Stimulated activated CD8-positive, alpha-beta memory T cell treated with anti-CD3 and anti-CD28 coated beads, Interleukin-7, amount 100 ng/mL, for 4 hours (primary cell): Measurements from ENCODE around the gene UCP2.

Experiments used
- DNase-seq, 2 donors: peaks; one replicate each; pipeline ENCODE4 v3.0.0-alpha.2; 2020; ENCODE audit warnings: low read depth in 2 of 2

UCP2 gene, protein sequence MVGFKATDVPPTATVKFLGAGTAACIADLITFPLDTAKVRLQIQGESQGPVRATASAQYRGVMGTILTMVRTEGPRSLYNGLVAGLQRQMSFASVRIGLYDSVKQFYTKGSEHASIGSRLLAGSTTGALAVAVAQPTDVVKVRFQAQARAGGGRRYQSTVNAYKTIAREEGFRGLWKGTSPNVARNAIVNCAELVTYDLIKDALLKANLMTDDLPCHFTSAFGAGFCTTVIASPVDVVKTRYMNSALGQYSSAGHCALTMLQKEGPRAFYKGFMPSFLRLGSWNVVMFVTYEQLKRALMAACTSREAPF

DNA sequence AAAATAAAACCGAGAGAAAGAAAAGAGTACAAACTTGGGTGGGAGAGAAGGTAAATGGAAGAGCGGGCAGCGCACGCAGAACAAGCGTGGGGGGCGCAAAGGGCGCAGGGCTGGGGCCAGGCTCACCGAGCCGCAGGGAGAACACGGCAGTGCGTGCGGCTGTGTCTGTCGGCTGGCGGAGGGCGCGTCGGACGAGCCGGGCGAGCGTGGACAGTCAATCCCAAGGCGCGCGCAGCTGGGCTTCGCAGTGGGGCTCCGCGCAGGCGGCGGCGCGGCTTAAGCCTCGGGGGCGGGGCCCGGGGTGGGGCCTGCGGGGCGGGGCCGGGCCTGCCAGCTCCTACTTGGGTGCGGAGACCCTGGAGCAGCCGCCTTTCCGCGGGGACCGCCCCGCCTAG, at the start of gene UCP2:
Gene UCP2, minus strand, starts transcription at position 249 of the 395 bp plus-strand sequence. CDS start 4,465 bp downstream, outside the sequence.
- DNase-seq = peak; percentile 49 to 79

GRCh38 chr11:74030723-74031676, 48.4 kb upstream of the UCP2 start:
- no peak for DNase-seq

DNA sequence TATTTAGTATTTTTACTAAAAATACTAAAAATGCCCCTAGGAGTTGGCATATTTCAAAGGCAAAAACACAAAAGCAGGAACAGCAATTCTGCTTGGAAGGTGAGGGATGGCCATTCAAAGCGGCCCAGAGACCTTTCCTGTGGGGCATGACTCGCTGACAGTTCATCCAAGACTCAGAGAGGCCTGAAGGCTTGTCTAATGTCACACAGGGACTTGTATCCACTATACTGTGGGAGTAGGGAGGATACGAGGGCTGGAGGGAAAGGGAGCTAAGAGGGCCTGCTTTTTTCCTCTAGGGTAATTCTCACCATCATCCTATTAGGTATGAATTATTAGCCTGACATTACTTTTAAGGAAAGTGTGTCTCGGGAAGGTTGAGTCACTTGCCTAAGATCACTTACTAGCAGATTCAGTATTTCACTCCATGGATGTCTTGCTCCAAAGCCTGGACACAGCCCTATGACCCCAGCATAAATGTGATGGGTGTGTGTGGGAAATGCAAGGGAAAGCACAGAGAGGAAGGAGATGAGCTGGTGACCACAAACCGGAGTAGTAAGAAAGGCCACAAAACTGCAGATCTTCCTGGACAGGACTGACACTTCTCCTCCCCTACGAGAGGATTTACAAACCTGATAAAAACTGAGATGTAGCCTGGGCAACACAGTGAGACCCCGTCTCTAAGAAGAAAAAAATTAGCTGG, 43.0 kb upstream of the UCP2 start:
- DNase-seq = no peak

DNA sequence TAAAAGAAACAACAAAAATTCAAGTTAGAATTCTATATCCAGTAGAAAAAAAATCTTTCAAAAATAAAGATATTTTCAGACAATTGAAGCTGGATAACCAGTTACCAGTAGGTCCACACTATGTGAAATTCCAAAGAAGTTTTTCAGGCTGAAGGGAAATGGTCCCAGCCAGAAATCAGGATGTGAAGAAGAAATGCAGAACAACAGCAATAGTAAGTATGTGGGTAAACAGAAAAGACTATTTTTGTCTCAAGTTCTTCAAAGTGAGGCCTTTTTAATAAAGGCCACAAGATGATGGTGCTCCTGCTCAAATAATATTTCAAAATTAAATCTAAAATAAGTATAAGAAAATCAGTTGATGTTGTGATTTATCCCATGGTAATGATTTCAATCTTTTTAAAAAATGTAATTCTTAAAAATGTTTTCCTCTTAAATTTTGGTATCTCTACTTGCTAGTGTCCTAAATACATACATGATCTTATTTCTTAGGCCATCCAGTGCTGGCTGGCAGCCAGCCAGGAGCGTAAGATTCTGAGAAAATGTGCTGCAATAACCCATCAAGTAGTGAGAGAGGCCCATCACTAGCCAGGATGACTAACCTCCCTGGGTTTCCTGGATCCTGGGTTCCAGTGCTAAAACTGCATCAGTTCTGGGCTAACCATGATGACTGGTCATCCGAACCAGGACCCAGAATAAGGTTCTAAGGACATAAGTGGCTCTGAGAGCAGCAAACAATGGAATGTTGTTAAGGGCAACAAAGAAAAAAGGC, 41.8 kb upstream of the UCP2 start:
- no peak for DNase-seq

DNA sequence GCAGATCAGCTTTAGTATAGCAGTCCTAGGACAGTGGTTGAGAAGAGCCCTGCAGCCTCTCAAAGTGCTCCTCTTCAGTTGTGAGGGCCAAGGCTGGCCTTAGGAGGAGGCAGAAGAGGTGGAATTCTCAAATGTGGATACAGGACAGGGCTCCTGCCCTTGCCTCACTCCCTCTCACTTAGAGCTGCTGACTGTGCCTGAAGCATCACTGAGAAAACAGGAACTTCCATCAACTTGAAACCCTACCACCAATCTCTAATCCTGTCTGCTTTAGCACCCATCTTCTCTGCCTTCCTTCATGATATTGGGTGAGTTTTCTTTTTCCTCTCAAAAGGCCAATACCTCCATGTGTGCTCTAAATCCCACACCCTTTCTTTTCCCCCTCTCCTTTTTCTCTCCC, 40.6 kb upstream of the UCP2 start:
- DNase-seq = no peak

GRCh38 chr11:74022546-74022945, 39.9 kb upstream of the UCP2 start:
- no peak for DNase-seq

GRCh38 chr11:74021998-74022397, 39.4 kb upstream of the UCP2 start:
- DNase-seq = no peak

- no peak for DNase-seq
Observed at GRCh38 chr11:74020539-74020938, 37.9 kb upstream of the UCP2 start.

DNA sequence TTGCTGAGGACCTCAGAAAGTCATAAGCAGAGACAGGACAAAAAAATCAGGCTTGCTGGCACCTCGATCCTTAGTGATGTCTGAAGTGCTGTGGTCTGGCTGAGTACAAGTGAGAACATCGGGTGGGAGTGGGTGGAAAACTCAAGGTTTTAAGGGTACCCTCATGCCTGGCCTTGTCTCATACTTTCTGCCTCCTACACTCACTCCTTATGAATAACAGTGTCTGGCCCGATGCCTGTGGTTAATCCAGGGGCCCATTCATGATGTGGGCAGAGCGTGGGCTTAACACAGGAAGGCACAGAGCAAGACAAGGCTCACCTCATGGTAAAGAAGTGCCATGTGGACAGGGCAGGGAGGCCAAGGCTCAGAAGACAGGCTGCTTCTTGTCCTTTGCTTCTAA, 37.2 kb upstream of the UCP2 start:
- peak; percentile 46 to 57 for DNase-seq

DNA sequence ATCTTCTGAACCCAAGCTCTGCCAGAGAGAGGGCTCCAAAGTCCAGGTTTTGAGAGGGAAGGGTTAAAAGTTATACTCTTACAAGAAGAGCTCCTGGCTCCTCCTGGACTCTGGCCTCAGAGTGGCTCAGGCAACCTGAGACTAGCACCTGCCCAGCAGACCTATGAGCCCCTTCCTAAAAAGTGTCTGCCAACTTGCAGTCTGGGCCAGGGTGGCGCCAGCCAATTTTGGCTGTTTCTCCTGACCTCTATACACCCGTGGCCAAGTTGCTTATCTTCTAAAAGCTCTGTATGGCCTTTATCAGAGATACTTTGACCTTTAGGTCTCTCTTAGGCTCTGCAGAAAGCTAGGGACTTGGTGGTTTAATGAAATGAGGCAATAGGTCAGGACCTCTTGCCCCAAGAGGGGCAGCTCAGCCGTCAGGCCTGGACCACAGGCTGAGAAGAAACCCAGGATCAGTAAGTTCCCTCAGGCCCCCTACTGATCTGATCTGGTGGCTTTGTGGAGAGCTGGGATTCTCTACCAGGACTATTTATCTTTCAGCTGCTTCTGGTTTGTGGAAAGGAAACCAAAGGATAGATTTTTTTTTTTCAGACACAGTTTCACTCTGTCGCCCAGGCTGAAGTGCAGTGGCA, 36.6 kb upstream of the UCP2 start:
- DNase-seq = no peak

DNA sequence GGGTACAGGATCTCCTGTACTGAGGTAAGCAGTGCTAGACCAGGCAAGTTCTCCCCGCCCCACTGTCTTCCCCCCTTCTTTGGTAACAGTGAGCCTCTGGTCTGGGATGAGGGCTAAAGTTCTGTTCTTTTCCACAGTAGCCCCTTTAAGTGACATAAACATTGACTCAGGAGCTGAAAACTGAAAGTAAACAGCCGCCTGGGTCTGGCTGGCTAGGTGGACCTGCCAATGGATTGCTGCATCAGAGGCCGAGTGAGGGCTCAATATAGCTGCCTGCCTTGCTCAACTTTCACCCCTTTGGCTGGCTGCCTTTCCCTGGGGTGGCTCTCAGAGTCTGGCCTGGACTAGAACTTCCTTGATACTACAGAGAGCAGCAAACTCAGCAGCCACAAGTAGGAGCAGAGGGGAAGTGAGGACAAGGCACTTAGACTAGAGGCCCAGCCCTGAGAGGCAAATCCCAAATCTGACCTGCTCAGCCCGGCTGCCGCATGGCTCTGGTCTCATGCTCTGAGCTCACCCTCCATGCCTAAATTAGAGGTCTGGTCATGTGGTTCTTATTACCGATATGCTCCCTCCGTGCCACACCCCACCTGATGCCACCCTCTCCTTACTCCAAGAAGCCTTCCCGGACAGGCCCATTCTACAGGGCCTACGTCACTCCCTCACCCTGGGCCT, 35.8 kb upstream of the UCP2 start:
- no peak for DNase-seq

- DNase-seq = no peak
Observed at GRCh38 chr11:74017631-74018030, 35.0 kb upstream of the UCP2 start.

- no peak for DNase-seq
Observed at GRCh38 chr11:74015919-74016684, 33.5 kb upstream of the UCP2 start.

- DNase-seq = no peak
Observed at GRCh38 chr11:74014880-74015279, 32.2 kb upstream of the UCP2 start.

DNA sequence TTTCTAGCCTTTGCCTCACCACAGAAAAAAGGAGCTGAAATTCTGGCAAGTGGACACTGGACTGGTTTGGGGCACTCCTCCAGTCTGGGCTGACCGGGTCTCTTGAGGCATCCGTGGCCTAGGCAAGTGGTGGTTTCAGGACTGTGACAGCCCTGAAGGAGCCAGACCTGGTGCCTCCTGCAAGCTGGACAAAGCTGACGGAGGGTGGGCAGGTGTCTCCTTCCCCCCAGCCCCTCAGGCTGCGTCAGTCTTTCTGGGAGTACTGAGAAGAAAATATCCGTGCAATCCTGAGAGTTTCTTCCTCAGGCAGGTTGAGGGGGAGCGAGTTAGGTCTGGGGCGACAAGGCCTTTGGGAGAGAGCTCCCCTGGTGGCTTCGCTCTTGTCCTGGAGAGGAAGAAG, 30.5 kb upstream of the UCP2 start:
- DNase-seq = no peak

DNA sequence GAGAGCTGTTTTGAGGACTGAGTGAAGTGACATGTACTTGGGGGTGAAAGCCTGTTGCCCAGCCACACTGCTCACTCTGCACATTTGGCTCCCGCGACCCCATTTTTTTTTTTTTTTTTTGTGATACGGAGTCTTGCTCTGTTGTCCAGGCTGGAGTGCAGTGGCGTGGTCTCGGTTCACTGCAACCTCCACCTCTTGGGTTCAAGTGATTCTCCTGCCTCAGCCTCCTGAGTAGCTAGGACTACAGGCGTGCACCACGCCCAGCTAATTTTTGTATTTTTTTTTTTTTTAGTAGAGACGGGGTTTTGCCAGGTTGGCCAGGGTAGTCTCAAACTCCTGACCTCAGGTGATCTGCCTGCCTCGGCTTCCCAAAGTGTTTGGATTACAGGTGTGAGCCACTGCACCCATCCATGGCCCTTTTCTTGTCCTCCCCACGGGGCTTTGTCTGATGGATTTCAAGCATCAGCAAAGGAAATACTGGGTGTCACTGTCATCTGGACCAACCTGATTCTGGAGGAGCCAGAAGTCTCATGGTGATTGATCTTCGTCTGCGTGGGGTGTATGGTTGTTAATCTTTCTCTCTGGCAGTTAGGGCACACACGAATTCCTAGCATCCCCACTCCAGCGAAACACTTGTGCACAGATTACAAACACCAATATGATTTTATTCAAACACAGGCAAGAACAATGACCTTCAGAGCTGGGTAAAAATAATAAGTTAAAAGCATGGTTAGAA, 29.6 kb upstream of the UCP2 start:
- no peak for DNase-seq

DNA sequence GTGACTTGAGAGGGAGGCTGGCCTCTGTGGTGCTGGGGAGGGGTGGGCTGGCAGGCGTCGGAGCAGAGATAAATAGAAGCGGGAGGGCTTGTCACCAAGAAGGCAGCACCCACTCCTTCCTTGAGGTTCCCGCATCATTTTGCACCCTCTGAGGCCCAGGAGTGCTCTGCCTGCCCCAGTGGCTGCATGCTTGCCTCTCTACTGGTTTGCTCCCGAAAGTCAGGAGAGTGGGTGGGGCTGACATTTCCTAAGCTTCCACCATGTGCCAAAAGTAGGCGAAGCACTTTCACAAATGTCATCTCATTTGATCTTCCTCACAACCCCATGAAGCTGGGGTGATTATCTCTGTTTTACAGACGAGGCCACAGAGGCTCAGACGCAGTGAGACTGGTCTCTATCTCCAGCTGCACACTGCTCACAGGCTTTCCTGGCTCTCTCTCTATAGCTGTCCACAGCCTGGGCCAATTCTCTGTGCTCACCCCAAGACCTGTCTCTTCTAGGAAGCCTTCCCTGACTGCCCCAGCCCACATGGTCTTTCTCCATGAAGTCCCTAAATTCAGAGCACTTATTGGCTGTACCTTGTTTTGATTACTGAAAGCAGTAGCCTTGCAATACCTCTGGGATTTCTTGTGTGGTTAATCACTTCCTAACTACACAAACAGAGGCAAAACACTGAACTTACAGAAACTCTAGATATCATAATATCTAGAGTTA, 28.9 kb upstream of the UCP2 start:
- no peak for DNase-seq
